H9 (cell line): ENCODE results near the gene DNAI1. TPM values are rescaled to one million over a fixed set of nuclear protein-coding genes. Genes with fewer than 3 reads are reported as not detected.

ENCODE experiments used
- DNase-seq: peaks from one replicate; pipeline ENCODE4 v3.0.0-alpha.2; 2017
- H2AFZ ChIP-seq: one replicate; pipeline ENCODE4 v1.6.1; 2013; ENCODE audit warnings: mild to moderate bottlenecking, low read length, control low read depth, moderate library complexity
- H2AK5ac ChIP-seq: 2 replicates; pipeline ENCODE4 v1.6.1; 2013; ENCODE audit warnings: low read length, control low read depth, mixed read lengths; ENCODE audit not compliant: insufficient read length
- H2BK120ac ChIP-seq: one replicate; pipeline ENCODE4 v1.6.1; 2013; ENCODE audit warnings: low read depth, mild to moderate bottlenecking, low read length, control low read depth, inconsistent platforms; ENCODE audit not compliant: poor library complexity, severe bottlenecking
- H2BK12ac ChIP-seq: 2 replicates; pipeline ENCODE4 v1.6.1; 2013; ENCODE audit warnings: low read length, control low read depth, mixed read lengths, low read depth; ENCODE audit not compliant: insufficient read length
- H2BK15ac ChIP-seq: 2 replicates; pipeline ENCODE4 v1.6.1; 2013; ENCODE audit warnings: low read depth, low read length, control low read depth
- H2BK20ac ChIP-seq: one replicate; pipeline ENCODE4 v1.6.1; 2013; ENCODE audit warnings: low read depth, mild to moderate bottlenecking, low read length, control low read depth, inconsistent platforms; ENCODE audit not compliant: poor library complexity, severe bottlenecking
- H2BK5ac ChIP-seq: 2 replicates; pipeline ENCODE4 v1.6.1; 2013; ENCODE audit warnings: low read length, control low read depth, mixed read lengths; ENCODE audit not compliant: insufficient read length
- H3K14ac ChIP-seq: 2 replicates; pipeline ENCODE4 v1.6.1; 2013; ENCODE audit warnings: low read length, control low read depth; ENCODE audit not compliant: insufficient read depth
- H3K18ac ChIP-seq: 2 replicates; pipeline ENCODE4 v1.6.1; 2013; ENCODE audit warnings: low read depth, mild to moderate bottlenecking, mixed read lengths, low read length, control low read depth; ENCODE audit not compliant: insufficient read length
- H3K23ac ChIP-seq: 2 replicates; pipeline ENCODE4 v1.6.1; 2013; ENCODE audit warnings: low read length, control low read depth, mixed read lengths, low read depth; ENCODE audit not compliant: insufficient read length
- H3K23me2 ChIP-seq: 2 replicates; pipeline ENCODE4 v1.6.1; 2013; ENCODE audit warnings: low read depth, mild to moderate bottlenecking, mixed read lengths, low read length, control low read depth; ENCODE audit not compliant: insufficient read length, poor library complexity, severe bottlenecking
- H3K27ac ChIP-seq: 2 replicates; pipeline ENCODE4 v1.5.1; 2013; ENCODE audit warnings: low read length, control low read depth, mixed read lengths, low read depth; ENCODE audit not compliant: insufficient read length
- H3K27me3 ChIP-seq: 2 replicates; pipeline ENCODE4 v1.6.1; 2013; ENCODE audit warnings: low read length, control low read depth, inconsistent platforms; ENCODE audit not compliant: insufficient read depth
- H3K4ac ChIP-seq: 2 replicates; pipeline ENCODE4 v1.6.1; 2013; ENCODE audit warnings: low read depth, mild to moderate bottlenecking, control low read depth, inconsistent platforms, low read length, moderate library complexity
- H3K4me1 ChIP-seq: 2 replicates; pipeline ENCODE4 v1.6.1; 2013; ENCODE audit warnings: low read length, control low read depth, inconsistent platforms; ENCODE audit not compliant: insufficient read depth
- H3K4me2 ChIP-seq: 2 replicates; pipeline ENCODE4 v1.6.1; 2013; ENCODE audit warnings: low read length, control low read depth, mixed read lengths; ENCODE audit not compliant: insufficient read length, insufficient read depth
- H3K56ac ChIP-seq: 2 replicates; pipeline ENCODE4 v1.6.1; 2013; ENCODE audit warnings: low read depth, mild to moderate bottlenecking, mixed read lengths, low read length, control low read depth; ENCODE audit not compliant: insufficient read length
- H3K79me1 ChIP-seq: 2 replicates; pipeline ENCODE4 v1.6.1; 2013; ENCODE audit warnings: low read depth, mild to moderate bottlenecking, moderate library complexity, low read length, control low read depth, inconsistent platforms; ENCODE audit not compliant: insufficient read depth, poor library complexity, severe bottlenecking
- H3K79me2 ChIP-seq: 2 replicates; pipeline ENCODE4 v1.6.1; 2013; ENCODE audit warnings: low read length, control low read depth, inconsistent platforms; ENCODE audit not compliant: insufficient read depth
- H3K9ac ChIP-seq: 2 replicates; pipeline ENCODE4 v1.6.1; 2013; ENCODE audit warnings: low read length, control low read depth, mixed read lengths; ENCODE audit not compliant: insufficient read length; ENCODE audit errors: extremely low read depth
- H3K9me3 ChIP-seq: one replicate; pipeline ENCODE4 v1.6.1; 2013; ENCODE audit warnings: low read depth, low read length, inconsistent platforms; ENCODE audit not compliant: control insufficient read depth
- H3T11ph ChIP-seq: one replicate; pipeline ENCODE4 v1.6.1; 2013; ENCODE audit warnings: mild to moderate bottlenecking, low read length, control low read depth, inconsistent platforms
- H4K20me1 ChIP-seq: one replicate; pipeline ENCODE4 v1.6.1; 2013; ENCODE audit not compliant: control insufficient read depth, insufficient read length, insufficient read depth
- H4K5ac ChIP-seq: 2 replicates; pipeline ENCODE4 v1.6.1; 2013; ENCODE audit warnings: low read depth, mild to moderate bottlenecking, mixed read lengths, low read length, control low read depth; ENCODE audit not compliant: insufficient read length
- H4K8ac ChIP-seq: replicated peaks from 2 replicates; pipeline ENCODE4 v1.6.1; 2013; ENCODE audit warnings: low read length, control low read depth, mixed read lengths, low read depth; ENCODE audit not compliant: insufficient read length
- H4K91ac ChIP-seq: 2 replicates; pipeline ENCODE4 v1.6.1; 2013; ENCODE audit warnings: low read depth, mild to moderate bottlenecking, moderate library complexity, mixed read lengths, low read length, control low read depth; ENCODE audit not compliant: insufficient read length
- H3K27ac Mint-ChIP-seq, 3 experiments: 2 replicates in 2 of 3; 3 replicates in 1 of 3; pipeline ENCODE4 v1.8.0; 2020 to 2021; ENCODE audit warnings: mixed read lengths in 3 of 3, mild to moderate bottlenecking in 1 of 3, moderate library complexity in 1 of 3
- H3K27me3 Mint-ChIP-seq: 2 replicates; pipeline ENCODE4 v1.8.0; 2021; ENCODE audit warnings: low read depth, mild to moderate bottlenecking, moderate library complexity, mixed read lengths
- H3K36me3 Mint-ChIP-seq, 3 experiments: 2 replicates in 2 of 3; 3 replicates in 1 of 3; pipeline ENCODE4 v1.8.0; 2020 to 2021; ENCODE audit warnings: low read depth in 3 of 3, mixed read lengths in 3 of 3; ENCODE audit not compliant: insufficient read depth in 1 of 3
- H3K4me1 Mint-ChIP-seq, 2 experiments: 2 replicates each; pipeline ENCODE4 v1.8.0; 2020; ENCODE audit warnings: mixed read lengths in 2 of 2
- H3K4me3 Mint-ChIP-seq, 2 experiments: 2 replicates in 1 of 2; 3 replicates in 1 of 2; pipeline ENCODE4 v1.8.0; 2020 to 2021; ENCODE audit warnings: mild to moderate bottlenecking in 2 of 2, mixed read lengths in 2 of 2, moderate library complexity in 1 of 2
- H3K9me3 Mint-ChIP-seq, 2 experiments: 2 replicates in 1 of 2; 3 replicates in 1 of 2; pipeline ENCODE4 v1.8.0; 2020; ENCODE audit warnings: mild to moderate bottlenecking in 2 of 2, mixed read lengths in 2 of 2, moderate library complexity in 1 of 2
- CTCF ChIP-seq: fragments of 200-600 bp; sonication (generic); conservative IDR thresholded peaks from 3 replicates; pipeline ENCODE4 v1.8.0; 2021; ENCODE audit warnings: antibody characterized with exemption, mild to moderate bottlenecking
- WGBS: extraction: QIAGEN DNeasy Blood & Tissue Kit; methylation state at CpG from one replicate; pipeline ENCODE4 v1.1.7; 2013; ENCODE audit warnings: missing lambda C conversion rate, low lambda C conversion rate, mixed read lengths; ENCODE audit not compliant: insufficient read length; ENCODE audit errors: extremely low coverage; 5-methylcytosine and 5-hydroxymethylcytosine counted together
- total RNA-seq: library from RNA; stranded (reverse); gene quantifications from 2 replicates; pipeline ENCODE4 v1.2.1, GENCODE V29; 2021

DNAI1 gene
- total RNA-seq, 1 experiment from 2014 or later, result 0.22 TPM

- H3K18ac ChIP-seq, result no peak overlapping the region
- H3K23me2 ChIP-seq, result no peaks in the 10 kb centered on the region
- no peak overlapping the region for H2BK12ac ChIP-seq
- H2BK120ac ChIP-seq, result no peak overlapping the region
- no peak for DNase-seq
- Mint-ChIP-seq H3K4me3 (no peak overlapping the region), H3K27me3 (peaks cover 17% of the 10 kb centered on the region), H3K36me3 (no peaks in the 10 kb centered on the region), H3K9me3 (no peaks in the 10 kb centered on the region; a peak in 1 of 5 replicates), H3K4me1 (peaks cover 13 to 20% of the 10 kb centered on the region in 2 experiments), H3K27ac (no peak overlapping the region)
- no peak overlapping the region for H3K27ac ChIP-seq
- H3K23ac ChIP-seq, result no peak overlapping the region
- no peak overlapping the region for H2BK20ac ChIP-seq
- peaks cover 1% of the 10 kb centered on the region; the same call in 1 of the 2 replicates for H3K4me1 ChIP-seq
- H3K79me1 ChIP-seq, result no peaks in the 10 kb centered on the region
- H3K27me3 ChIP-seq, result no peaks in the 10 kb centered on the region
- H4K91ac ChIP-seq, result no peak overlapping the region
- no peak overlapping the region for H2BK5ac ChIP-seq
- H3T11ph ChIP-seq, result no peak overlapping the region
- no peak overlapping the region for H2BK15ac ChIP-seq
- no peak overlapping the region for H3K9ac ChIP-seq
- WGBS, result no CpG with 5 or more reads among the region's 12 CpGs
- H3K79me2 ChIP-seq, result no peaks in the 10 kb centered on the region
- no peak overlapping the region for H2AK5ac ChIP-seq
- no peak overlapping the region for H4K8ac ChIP-seq
- no peaks in the 10 kb centered on the region for H4K20me1 ChIP-seq
- H2AFZ ChIP-seq, result no peak overlapping the region
- no peak overlapping the region for H4K5ac ChIP-seq
- no peak overlapping the region for H3K14ac ChIP-seq
- no peak overlapping the region for H3K4ac ChIP-seq
- no peak overlapping the region for H3K56ac ChIP-seq
- no peaks in the 10 kb centered on the region for H3K9me3 ChIP-seq
- no peak overlapping the region for H3K4me2 ChIP-seq
- TF ChIP-seq CTCF, result no peak
Observed at GRCh38 chr9:34550016-34550680, 91.5 kb downstream of the DNAI1 start.
